ENCODE measurements around the gene VPS39.

VPS39 gene

DNA sequence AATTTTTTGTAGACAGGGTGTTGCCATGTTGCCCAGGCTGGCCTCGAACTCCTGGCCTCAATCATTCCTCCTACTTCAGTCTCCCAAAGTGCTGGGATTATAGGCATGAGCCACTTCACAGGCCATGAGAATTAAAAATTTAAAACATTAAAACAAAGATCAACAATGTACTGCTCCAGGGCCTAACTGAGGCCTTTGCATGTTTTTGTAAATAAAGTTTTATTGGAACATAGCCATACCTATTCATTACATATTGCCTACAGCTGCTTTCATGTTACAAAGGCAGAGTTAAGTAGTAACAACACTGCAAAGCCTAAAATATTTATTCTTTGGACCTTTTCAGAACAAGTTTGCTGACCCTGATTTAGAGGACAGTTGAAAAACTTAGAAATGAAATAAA is 9.6 kb downstream of the VPS39 start:
- DNase-seq (ENCODE audit: low read depth): no peak

DNA sequence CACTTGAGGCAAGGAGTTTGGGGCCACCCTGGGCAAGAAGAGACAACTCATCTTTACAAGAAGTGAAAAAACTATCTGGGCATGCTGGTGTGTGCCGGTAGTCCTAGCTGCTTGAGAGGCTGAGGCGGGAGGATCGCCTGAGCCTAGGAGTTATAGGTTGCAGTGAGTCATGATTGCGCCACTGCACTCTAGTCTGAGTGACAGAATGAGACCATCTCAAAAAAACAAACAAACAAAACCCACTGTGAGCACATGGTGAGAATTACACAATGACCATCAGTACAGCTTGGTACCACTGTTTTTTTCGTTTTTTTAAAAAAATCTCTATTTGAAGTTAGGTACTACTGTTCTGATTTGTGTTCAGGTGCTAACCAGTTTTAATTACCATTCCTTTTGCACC is 13.6 kb downstream of the VPS39 start:
- DNase-seq (ENCODE audit: low read depth): peak; percentile 86

DNA sequence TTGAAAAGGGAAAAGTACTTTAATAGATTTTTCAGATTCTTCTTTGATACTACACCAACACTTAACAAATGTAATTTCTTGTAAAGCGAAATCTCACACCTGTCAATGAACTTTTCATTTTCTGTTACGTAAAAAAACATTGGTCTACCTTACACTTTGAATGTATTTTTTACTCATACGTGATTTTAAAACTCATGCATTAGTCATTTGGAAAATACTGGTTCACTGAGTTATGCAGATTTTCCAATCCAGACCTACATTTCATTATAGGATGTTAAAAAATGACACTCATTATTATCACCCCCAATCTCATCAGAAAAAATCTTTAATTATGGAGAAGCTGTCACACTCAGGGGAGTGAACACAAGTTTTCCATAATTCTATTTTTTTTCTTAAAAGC is 14.7 kb downstream of the VPS39 start:
- DNase-seq (ENCODE audit: low read depth): no peak

DNA sequence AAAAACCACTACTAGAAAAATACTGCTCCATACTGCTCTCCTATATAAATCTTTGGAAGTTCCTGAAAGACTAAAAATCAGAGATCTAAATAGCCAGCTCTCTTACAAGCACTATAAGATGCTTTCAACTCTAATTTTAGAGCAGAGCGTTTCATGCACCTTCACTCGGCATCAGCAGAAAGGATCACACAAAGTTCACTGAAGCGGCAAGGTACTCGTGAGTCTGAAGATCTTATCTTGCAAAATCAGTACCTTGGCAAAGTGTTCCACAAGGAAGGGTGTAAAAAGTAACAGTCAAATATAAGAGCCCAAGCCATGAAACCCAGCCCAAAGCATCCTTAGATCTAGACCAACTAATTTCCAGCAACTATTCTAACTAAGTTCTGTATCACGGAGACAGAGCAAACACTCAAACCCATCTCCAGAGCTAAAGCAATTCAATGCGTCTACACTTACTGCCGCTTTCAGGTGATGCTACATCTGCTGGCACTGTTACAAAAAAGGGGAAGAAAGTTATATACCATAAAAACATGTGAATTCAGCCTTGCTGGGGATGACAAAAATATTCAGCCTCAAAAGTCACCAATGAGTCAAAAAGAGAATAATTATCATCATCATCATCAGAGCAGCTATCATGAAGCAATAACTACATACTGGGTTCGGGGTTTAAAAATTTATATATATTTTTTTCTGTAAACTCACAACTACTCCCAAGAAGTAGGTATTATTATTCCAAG is 16.3 kb downstream of the VPS39 start:
- no peak for DNase-seq (ENCODE audit: low read depth)

DNA sequence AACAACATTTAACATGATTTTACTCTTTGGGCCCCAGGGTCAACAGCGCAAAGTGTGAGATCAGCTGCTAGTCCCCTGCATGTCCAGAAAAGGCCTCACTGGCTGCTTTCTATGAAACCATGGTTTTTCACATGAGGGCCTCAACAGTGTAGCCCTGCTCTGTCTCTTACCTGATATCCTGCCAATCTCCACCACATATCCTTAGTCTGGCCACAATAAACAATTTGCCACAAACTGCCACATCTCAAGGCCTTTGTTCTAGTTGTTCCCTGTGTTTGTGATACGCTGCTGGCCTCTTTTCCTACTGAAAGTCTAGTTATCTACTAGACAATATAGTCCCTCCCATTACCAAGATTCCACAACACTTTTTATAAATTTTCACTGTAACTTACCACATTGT is 17.7 kb downstream of the VPS39 start:
- DNase-seq (ENCODE audit: low read depth): no peak

DNA sequence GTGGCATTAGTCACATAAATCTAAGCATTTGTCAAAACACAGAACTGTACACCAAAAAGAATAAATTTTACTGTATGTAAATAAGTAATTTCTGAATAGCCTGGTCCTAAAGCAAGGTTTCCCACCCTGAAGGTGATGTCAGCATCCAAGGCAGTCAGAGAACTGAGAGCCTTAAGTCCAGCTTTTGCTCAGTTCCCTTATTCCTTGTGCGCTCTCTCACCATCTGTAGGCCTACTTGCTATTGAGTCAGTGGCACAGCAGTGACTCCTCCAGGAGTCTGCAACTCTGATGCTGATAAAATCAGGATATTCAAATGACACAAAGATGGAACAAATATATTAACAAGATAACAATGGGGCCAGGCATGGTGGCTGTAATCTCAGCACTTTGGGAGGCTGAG is 22.3 kb downstream of the VPS39 start:
- DNase-seq (ENCODE audit: low read depth): no peak

DNA sequence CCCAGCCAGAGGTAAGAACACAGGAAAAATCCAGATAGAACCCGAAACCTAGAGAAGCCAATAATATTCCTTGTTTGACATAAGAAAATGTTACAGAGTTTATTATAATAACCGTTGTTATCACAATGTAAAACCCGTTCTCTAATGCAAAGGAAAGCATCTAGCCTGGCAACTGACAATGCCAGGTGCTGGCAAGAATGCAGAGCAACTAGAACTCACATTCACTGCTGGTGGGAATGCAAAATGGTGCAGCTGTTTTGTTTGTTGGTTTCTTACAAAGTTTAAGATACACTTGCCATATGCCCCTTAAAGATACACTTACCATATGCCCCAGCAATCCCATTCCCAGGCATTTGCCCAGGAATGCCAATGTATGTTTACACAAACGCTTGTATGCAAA is 23.4 kb downstream of the VPS39 start:
- no peak for DNase-seq (ENCODE audit: low read depth)

DNA sequence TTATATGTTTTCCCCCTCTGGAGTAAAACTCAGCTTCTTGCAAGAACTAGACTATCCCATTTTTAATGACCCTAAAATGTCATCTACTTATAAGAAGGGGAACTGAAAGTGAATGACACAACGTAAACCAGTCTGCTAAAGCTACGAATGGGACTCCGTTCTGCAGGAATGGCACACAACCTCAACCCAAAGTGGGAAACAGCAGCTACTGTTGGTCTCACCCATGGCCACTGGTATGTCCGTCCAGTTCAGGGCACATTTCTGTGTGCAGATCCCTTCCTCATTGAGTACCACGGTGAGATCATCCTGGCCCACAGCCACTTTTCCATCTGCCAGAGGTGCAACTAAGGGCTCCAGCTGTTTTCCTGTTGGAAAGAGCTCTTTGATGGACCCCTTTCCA is 23.8 kb downstream of the VPS39 start:
- DNase-seq (ENCODE audit: low read depth): no peak

DNA sequence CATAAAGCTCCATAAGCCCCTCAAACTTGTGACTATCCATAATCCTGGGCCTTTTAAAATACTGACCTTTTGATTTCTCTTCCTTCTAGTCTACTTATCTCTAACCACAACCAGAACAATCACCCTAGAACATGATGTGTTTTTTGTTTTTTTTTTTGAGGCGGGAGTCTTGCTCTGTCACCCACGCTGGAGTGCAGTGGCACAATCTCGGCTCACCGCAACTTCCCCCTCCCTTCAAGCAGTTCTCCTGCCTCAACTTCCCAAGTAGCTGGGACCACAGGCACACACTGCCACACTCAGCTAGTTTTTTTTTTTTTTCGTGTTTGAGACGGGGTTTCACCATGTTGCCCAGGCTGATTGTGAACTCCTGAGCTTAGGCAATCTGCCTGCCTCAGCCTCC is 25.1 kb downstream of the VPS39 start:
- DNase-seq (ENCODE audit: low read depth): no peak

DNA sequence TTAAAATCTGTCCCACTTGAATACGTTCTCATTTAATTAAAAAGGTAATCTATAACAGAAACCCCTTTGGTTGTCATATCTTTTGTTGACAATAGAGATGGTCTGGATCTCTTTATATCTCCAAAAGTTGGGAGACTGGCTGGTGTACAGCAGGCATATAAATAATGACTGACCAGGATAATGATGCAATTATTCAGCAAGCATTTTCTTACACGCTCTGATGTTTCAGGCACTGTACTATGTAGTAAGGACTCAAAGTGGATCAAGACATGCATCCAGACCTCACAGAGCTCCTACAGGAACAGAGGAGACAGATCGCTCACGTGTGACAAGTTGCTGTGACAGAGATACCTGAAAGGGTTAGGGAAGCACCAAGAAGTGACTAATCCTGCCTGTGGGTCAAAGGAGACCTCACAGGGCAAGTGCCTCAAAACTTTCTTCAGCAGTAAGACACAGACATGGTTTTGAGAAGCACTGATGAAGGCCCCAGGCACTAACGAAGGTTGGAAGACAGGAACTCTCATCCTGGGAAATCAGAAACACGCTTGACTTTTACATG is 25.7 kb downstream of the VPS39 start:
- DNase-seq (ENCODE audit: low read depth): no peak

DNA sequence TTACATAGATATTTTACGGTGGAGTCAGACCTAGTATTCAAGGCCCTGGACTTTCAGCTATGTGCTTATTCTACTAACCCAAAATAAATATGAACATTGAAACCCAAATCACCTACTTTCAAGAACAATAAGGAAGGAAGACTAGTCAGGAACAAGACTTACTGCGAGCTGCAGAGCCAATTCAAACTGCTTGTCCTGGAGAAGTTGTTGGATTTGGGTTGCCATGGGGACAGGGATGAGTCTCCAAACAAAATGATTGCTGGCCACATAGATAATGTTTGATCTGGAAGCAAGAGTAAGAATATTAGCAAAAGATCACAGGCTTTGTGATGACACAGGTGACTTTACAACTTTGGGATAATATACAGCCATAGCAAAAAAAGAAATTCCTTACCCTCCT is 30.0 kb downstream of the VPS39 start:
- DNase-seq (ENCODE audit: low read depth): no peak

DNA sequence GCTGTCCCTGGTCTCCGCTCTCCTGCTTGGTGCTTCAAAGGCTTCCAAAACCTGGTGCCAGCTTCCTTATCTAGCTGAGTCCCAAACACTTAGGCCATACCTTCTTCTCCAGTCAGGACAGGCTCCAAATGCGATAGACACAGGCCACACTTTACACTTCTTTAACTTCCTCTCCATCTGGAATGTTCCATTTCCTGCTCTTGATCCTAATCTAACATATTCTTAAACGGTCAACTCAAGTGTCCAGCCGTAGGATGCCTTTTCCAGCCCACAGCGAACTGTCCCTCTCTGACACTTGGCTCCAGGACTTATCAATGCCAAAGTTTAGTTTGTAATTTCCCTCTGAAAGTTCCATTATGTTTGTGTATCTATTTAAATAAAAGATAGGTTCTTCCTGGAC is 32.4 kb downstream of the VPS39 start:
- no peak for DNase-seq (ENCODE audit: low read depth)

DNA sequence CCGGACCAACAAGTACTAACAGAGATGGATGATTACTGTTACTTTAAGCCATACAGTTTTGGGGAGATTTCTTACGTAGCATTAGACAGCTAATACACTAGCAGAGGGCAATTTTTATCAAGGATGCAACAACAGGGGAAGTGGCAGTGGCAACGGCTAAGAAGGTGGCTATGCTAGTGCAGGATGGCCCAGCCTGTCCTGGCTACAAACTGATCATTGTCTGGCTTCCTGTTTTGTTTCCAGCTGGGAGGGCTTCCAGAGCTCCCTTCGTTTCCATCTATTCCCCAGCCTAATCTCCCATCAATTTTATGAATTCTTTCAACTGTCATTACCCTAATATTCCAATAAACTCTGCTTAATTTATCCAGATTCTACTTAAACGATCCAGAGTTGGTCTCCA is 35.6 kb downstream of the VPS39 start:
- no peak for DNase-seq (ENCODE audit: low read depth)

DNA sequence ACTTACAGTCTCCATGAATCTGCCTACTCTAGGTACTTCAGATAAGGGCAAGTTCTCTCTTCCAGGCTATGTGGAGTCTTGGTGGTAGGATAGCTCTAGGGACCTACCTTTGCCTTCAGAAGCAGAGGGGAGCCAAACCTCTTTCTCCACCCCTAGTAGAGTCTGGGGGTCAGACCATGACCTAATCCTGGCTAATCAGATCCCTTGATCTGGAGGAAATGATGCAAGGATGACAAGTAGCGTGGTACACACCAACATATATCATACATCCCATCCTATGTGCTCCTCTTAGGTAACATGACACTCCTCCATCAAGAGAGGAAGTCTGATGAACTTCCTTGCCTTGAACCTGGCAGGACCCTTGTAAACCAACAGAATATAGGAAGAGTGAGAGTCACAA is 36.3 kb downstream of the VPS39 start:
- DNase-seq (ENCODE audit: low read depth): no peak

DNA sequence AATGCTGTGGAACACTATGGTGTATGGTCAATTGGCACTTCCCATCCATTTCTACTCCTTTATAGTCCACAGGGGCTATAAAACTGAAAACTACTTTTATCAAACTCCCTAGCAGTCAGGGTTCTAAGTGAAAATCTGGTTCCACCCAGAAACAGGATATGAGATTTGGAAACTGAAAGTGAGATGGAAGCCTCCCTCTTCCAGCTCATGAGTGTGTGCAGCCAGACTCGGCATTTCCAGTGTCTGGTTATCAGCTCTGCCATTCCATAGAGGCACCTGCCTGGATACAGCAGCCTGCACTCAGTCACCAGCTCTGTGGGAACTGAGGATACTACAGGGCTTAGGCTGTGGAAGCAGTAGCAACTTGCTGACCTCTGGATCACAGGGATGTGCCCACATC is 37.0 kb downstream of the VPS39 start:
- DNase-seq (ENCODE audit: low read depth): no peak

DNA sequence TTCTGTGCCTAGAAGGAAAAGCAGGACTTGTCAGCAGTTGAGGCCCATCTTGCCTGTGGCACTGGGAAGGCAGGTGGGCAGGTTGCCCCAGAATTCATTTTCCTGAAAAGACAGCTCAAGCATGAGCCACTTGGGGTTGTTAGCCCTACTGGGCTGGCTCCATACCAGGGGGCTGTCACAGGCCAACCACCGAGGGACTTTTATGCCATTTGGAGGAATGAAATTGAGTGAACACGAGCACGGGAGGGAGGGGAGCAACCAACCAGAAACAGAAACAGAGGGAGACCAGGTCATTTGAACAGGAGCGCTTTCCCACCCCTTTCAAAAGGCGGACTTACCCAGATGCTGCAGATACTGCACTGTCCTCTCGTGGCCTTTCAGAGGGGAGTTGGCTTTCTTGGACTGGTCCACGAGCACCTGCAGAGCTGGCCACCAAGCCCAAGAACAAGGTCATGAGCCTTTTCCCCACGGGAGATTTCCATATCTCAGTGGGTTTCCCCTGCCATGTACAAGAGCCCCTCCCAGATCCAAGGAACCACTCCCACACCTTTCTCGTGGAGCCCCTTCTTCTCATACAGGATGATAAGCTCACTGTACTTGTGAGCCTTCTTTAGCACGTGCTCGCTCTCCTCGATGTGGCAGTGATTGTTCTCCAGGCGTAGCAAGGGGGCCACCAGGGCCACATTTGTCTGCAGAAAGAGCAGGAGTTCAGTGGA is 41.7 kb downstream of the VPS39 start:
- no peak for DNase-seq (ENCODE audit: low read depth)

DNA sequence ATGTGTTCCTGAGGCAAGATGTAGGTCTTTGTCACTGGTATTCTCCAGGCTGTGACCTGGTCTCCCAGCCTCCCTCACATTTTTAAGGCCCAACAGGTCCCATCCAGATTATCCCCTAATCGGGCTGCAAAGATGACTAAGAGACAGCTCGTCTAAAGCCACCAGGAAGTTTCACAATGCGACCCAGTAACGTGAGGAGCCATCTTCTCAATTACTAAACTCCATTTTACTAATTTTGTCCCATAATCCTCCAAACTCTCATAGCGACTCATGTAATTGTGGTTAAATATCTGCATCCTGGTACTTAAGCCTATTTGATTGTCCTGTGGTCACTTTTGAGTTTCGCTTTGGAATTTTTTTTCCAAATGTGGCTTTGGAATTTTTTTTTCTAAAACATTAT is 43.0 kb downstream of the VPS39 start:
- no peak for DNase-seq (ENCODE audit: low read depth)

DNA sequence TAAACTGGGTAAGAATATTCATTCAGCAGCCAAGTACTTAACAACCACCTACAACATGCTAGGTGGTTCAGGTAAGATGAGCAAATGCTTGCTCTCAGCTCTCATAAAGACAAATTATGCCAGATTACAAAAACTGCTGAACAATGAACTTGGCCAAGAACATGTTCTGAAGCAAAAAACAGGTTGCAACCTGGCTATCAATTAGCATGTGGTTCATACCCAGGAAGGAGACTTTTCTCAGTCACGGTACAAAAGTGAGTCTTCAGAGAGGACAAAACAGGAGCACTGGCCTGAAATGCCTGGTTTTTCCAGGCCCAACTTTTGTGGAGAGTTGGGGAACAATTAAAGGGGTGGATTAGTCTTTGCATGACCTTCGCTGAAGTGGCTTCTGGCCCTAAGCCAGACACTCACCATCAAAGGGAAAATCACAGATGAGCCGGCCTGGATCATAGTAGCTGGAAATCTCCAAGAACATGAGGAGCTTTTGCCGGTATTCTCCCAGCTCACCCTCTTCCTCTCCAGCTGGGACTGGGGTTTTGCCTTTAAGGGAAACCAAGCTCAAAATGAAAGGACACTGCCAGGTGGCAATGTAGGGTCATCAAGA is 44.1 kb downstream of the VPS39 start:
- no peak for DNase-seq (ENCODE audit: low read depth)

DNA sequence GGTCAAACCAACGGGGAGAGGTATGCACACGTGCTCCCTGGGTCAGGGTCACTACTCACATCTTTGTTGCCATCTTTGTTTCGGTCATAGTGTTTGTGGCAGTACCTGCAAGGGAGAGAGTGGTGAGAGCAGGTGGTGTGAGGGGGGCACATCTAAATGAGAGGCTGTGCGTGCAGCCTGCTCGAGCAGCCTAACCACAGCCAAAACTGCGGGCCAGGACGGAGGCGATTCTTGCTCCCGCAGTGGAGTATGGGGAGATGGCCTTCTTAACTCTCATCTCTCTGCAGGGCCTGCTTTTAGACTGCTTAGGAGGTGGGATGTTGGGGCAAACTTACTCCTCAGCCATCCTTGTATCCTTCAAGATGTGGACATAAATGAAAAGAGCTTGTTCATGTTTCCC is 44.8 kb downstream of the VPS39 start:
- DNase-seq (ENCODE audit: low read depth): no peak

DNA sequence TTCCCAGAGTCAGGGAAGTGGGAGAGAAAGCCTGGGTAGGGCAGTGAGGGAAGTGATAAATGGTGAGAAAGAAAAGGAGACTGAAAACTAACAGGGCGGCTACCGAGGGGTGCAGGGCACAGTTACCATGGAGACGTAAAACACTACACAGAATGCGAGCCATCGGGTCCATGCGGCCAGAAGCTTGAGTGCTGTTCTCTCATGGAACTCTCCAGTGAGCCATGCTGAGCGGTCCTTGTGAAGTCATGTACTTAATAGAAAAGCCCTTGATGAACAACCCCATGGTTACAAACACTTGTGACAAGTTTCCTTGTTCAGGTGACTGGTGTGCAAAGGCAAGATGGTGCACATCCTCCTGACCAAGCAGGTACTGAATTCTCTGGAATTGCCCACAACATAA is 48.0 kb downstream of the VPS39 start:
- no peak for DNase-seq (ENCODE audit: low read depth)

DNA sequence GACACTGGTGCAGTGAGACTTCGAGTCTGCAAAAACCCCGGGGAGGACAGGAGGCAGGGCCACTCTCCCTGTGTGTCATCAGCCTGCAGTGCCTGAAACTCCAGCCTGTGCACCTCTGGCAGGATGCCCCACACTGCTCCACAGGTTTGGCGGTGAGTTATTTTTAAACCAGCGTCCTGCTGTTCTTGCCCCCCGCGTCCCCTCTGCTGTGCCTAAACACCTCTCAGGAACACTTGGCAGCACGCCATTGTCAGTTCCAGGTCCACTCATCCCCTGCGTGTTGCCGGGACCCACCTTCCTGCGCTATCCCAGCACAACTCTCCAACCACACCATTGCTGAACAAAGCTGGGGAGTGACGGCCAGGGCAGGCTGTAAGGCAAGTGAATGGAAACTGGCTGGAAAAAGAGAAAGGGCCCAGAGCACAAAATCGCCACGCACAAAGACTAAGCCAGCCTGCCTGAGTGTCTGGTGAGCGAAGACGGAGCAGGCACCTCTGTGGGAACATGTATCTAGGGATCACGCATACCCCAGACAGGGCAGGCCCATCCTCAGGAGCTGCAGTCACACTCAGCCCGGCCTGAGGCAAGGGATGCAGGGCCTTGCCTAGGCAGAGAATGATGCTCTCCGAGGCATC is 48.6 kb downstream of the VPS39 start:
- DNase-seq (ENCODE audit: low read depth): no peak

DNA sequence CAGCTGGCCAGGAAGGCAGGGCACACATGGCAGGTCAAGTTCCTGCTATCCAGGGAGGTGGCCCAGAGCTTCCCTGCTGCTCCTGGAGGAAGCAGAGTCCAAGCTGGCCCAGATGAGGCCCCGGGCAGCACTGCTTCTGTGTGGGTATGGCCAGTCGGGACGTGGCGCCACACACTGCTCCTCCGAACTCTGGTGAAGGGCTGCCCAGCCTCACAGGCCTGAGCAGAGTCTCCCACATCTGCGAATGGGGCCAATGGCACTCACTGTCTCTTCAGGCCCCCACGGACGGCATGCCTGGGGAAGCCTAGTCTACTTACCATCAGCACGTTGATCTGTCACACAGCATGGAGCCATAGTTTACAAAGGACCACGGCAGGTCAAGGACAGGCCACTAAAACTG is 49.2 kb downstream of the VPS39 start:
- DNase-seq (ENCODE audit: low read depth): no peak
